ENCODE measurements around the gene ZNF653.

DNA sequence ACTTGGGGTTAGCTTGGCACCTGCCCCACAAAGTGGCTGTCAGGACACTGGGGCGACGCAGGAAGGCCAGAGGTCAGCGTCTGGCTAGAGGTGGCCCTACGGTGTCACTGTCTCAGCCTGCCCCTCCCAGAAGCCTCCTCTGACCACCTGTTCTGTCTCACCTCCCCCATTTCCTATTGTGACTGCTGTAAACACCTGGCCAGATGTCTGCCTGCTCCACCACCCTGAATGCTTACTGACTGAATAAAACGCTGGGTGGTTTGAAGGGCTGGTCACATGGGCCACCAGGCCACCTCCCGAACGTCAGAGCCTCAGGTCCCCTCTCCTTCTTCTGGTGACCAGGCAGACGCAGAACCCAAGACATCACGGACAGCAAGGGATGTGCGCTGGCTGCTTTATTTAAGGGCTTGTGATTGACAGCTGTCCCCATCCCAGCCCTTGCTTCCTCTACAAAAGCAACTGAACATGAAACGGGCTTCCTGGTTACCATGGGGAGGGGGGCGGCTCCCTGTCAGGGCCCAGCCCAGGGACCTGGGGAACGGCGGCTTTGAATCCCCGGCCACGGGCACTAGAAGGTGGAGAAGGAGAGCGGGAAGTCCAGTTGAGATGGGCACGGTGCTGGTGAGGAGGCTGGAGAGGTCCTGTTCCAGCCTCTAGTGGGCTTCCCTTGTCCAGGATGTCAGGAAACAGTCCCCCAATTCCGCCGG is 47.2 kb upstream of the ZNF653 start:
- TF ChIP-seq TAF1 (IDR thresholded peaks at IDR 0.05; ENCODE audit: low read depth, low read length) (no peak), POLR2A (IDR thresholded peaks at IDR 0.05; ENCODE audit: low read depth, low read length) (no peak)

Data from GM12891 (cell line).